Left lobe of liver (tissue), 2 donors: Measurements from ENCODE around the gene DNAAF5. TPM values are rescaled to one million over a fixed set of nuclear protein-coding genes. Genes with fewer than 3 reads are reported as not detected.

Experiments used
- ATAC-seq: fragments of 200-7000 bp; cut with Tn5 transposase; one replicate; pipeline ENCODE4 v1.9.1; 2020; ENCODE audit warnings: mild to moderate bottlenecking, moderate library complexity
- DNase-seq: peaks from one replicate; pipeline ENCODE4 v3.0.0-alpha.2; 2020; ENCODE audit warnings: low spot score
- total RNA-seq: library from RNA; stranded (reverse); gene quantifications from one replicate; pipeline ENCODE4 v1.2.1, GENCODE V29; 2021
- donor health status: DM: no; HTN: no; CAD: no; lungs with moderate emphysema.
- donor health status: DM: no; HTN: yes; CAD: no.

DNAAF5 gene
- total RNA-seq, 1 donor from 2014 or later: 10.0 TPM

- DNase-seq (no peak), ATAC-seq (no peak)
These were observed 36.4 kb downstream of the DNAAF5 start for GRCh38 chr7:762885-763284.

- ATAC-seq (no peak), DNase-seq (no peak)
These were observed 37.3 kb downstream of the DNAAF5 start for GRCh38 chr7:763762-764161.

GRCh38 chr7:765383-765782 is 38.9 kb downstream of the DNAAF5 start:
- DNase-seq: no peak
- no peak for ATAC-seq

- ATAC-seq: no peak
- no peak for DNase-seq
These were observed 41.1 kb downstream of the DNAAF5 start for GRCh38 chr7:767580-767940.

- DNase-seq (no peak), ATAC-seq (no peak)
These were observed 41.6 kb downstream of the DNAAF5 start for GRCh38 chr7:767941-768731.

- ATAC-seq (no peak), DNase-seq (no peak)
These were observed 42.5 kb downstream of the DNAAF5 start for GRCh38 chr7:768881-769504.

- DNase-seq (no peak), ATAC-seq (no peak)
These were observed 43.8 kb downstream of the DNAAF5 start for GRCh38 chr7:770336-770735.

GRCh38 chr7:770741-771166 is 44.3 kb downstream of the DNAAF5 start:
- DNase-seq: no peak
- no peak for ATAC-seq

GRCh38 chr7:771234-772004 is 44.9 kb downstream of the DNAAF5 start:
- ATAC-seq (peak; percentile 56), DNase-seq (no peak)

- ATAC-seq (no peak), DNase-seq (no peak)
These were observed 45.5 kb downstream of the DNAAF5 start for GRCh38 chr7:772005-772294.

GRCh38 chr7:772392-772791 is 45.9 kb downstream of the DNAAF5 start:
- no peak for DNase-seq
- ATAC-seq: no peak

GRCh38 chr7:772861-773621 is 46.5 kb downstream of the DNAAF5 start:
- ATAC-seq (no peak), DNase-seq (no peak)

- DNase-seq (no peak), ATAC-seq (no peak)
These were observed 47.1 kb downstream of the DNAAF5 start for GRCh38 chr7:773622-773915.

- ATAC-seq (peak; percentile 86), DNase-seq (no peak)
These were observed 47.9 kb downstream of the DNAAF5 start for GRCh38 chr7:774161-775109.

- DNase-seq (no peak), ATAC-seq (no peak)
These were observed 49.9 kb downstream of the DNAAF5 start for GRCh38 chr7:776381-776780.

- ATAC-seq (no peak), DNase-seq (no peak)
These were observed 50.7 kb downstream of the DNAAF5 start for GRCh38 chr7:776992-777727.

GRCh38 chr7:777728-778078 is 51.2 kb downstream of the DNAAF5 start:
- ATAC-seq (no peak), DNase-seq (no peak)

GRCh38 chr7:778271-778967 is 51.9 kb downstream of the DNAAF5 start:
- no peak for DNase-seq
- no peak for ATAC-seq

GRCh38 chr7:778968-779451 is 52.5 kb downstream of the DNAAF5 start:
- no peak for DNase-seq
- no peak for ATAC-seq
